Fibroblast of villous mesenchyme (primary cell): ENCODE measurements around the gene REPIN1. TPM values are rescaled to one million over a fixed set of nuclear protein-coding genes. Genes with fewer than 3 reads are reported as not detected.
A peak's percentile ranks its signal among the peaks of the same experiment; 100 is the strongest.

ENCODE experiments used
- DNase-seq: peaks from one replicate; pipeline ENCODE4 v3.0.0-alpha.2; 2010; ENCODE audit warnings: low read depth
- H3K4me3 ChIP-seq: 2 replicates; pipeline ENCODE4 v1.5.1; 2011; ENCODE audit warnings: low read depth, mild to moderate bottlenecking, low read length
- total RNA-seq: library from RNA; depleted of rRNA; stranded (reverse); fragments of >200 nt; gene quantifications from 2 replicates; pipeline ENCODE4 v1.2.3, GENCODE V29; 2012
- TF ChIP-seq, protein P1 (sequence below): IDR thresholded peaks from 2 replicates; pipeline ENCODE4 v1.5.1; 2012; ENCODE audit warnings: low read depth, mild to moderate bottlenecking, low read length; ENCODE audit not compliant: insufficient read depth

The REPIN1 gene
- total RNA-seq, 1 donor = 98.4 TPM

DNA sequence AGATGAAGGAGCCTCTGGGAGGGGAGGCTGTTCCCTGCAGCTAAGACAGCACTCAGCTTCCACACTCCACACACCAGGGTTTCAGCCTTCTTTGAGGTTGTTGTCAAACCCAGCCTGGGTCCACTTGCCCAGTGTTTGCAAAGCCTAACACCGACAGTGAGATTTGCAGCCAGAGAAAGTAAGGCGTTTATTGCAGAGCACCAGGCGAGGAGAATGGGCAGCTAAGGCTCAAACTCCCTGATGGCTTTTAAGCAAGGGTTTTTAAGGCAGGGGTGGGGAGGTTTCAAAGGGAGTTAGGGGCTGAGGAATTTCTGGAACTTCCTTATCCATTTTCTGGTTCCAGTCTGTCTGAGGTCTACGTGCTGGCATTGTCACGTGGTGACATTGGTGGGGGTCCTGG, 5.8 kb downstream of the REPIN1 start:
- TF ChIP-seq, protein P1, sequence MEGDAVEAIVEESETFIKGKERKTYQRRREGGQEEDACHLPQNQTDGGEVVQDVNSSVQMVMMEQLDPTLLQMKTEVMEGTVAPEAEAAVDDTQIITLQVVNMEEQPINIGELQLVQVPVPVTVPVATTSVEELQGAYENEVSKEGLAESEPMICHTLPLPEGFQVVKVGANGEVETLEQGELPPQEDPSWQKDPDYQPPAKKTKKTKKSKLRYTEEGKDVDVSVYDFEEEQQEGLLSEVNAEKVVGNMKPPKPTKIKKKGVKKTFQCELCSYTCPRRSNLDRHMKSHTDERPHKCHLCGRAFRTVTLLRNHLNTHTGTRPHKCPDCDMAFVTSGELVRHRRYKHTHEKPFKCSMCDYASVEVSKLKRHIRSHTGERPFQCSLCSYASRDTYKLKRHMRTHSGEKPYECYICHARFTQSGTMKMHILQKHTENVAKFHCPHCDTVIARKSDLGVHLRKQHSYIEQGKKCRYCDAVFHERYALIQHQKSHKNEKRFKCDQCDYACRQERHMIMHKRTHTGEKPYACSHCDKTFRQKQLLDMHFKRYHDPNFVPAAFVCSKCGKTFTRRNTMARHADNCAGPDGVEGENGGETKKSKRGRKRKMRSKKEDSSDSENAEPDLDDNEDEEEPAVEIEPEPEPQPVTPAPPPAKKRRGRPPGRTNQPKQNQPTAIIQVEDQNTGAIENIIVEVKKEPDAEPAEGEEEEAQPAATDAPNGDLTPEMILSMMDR = no peak
- DNase-seq = no peak
- no peak overlapping the region for H3K4me3 ChIP-seq

- no peak overlapping the region for H3K4me3 ChIP-seq
- TF ChIP-seq, protein P1 = no peak
- no peak for DNase-seq
These were observed 7.3 kb downstream of the REPIN1 start for GRCh38 chr7:150375662-150376521.

- H3K4me3 ChIP-seq = no peak overlapping the region
- DNase-seq = no peak
- TF ChIP-seq, protein P1 = no peak
These were observed 7.9 kb downstream of the REPIN1 start for GRCh38 chr7:150376560-150376959.

GRCh38 chr7:150377196-150377595, 8.6 kb downstream of the REPIN1 start:
- no peak for DNase-seq
- TF ChIP-seq, protein P1 = no peak

DNA sequence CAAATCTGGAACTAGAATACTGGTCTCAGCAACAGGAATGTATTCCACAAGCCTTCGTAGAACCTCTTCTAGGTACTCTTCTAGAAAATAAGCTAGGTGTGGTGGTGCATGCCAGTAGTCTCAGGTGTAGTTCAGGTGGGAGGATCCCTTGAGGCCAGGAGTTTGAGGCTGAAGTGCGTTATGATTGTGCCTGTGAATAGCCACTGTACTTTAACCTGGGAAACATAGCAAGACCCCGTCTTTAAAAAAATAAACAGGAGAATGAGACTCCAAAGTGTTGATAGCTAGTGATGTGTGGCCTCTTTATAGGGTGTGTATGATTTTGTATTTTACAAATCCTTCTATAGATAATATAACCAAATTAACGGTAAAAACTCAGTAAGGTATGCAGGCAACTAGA, 9.0 kb downstream of the REPIN1 start:
- no peak for DNase-seq
- no peak overlapping the region for H3K4me3 ChIP-seq
- TF ChIP-seq, protein P1 = no peak

More at GRCh38 chr7:150377196-150377595, 8.6 kb downstream of the REPIN1 start:
- H3K4me3 ChIP-seq = no peak overlapping the region

DNA sequence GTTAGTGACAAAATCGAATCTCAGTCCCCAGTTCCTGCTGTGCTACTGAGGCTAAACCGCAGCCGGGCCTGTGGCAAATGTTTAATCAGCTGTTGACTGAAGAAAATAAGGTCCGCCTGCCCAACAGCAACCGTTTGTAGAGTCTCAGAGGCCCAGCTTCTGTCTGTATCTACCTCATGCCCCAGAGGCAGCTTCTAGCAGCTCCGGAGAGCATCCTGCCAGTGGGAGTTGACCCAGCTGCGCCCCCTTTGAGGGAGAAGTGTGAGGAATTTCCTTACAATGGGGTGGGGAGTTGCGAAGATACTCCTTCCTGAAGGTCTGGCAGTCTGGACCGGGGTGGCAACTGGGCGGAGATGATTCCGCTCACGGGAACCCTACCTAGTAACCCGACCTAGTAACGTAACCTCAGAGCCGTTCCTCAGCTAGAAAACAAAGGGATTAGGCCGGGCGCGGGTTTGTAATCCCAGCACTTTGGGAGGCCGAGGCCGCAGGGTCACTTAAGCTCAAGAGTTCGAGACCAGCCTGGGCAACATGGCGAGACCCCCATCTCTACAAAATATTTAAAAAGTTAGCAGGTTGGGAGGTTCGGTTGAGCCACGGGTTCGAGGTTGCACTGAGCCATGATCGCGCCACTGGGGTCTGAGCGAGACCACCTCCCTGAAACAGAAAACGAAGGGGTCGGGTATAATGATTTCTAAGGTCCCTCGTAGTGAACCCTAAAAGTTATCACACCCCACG, 9.7 kb downstream of the REPIN1 start:
- TF ChIP-seq, protein P1 = peak; percentile 36
- H3K4me3 ChIP-seq = peak overlapping the region; percentile 73
- DNase-seq = peak; percentile 74
